Left ventricle myocardium inferior (tissue), 1 donor: ENCODE results near the gene SLC25A47. TPM values are rescaled to one million over a fixed set of nuclear protein-coding genes. Genes with fewer than 3 reads are reported as not detected.
"Not testable (repeated sequence)": the region's sequence is repeated elsewhere in the genome, so short reads cannot be mapped to it uniquely, and the experiment has no call there.

ENCODE experiments used
- DNase-seq: peaks from one replicate; pipeline ENCODE4 v3.0.0-alpha.2; 2020
- H3K27ac ChIP-seq: fragments of 200-600 bp; replicated peaks from 2 replicates; pipeline ENCODE4 v1.8.0; 2021
- H3K27me3 ChIP-seq: fragments of 200-600 bp; 2 replicates; pipeline ENCODE4 v1.8.0; 2021; ENCODE audit warnings: low read depth
- H3K36me3 ChIP-seq: fragments of 200-600 bp; 2 replicates; pipeline ENCODE4 v1.8.0; 2021
- H3K4me1 ChIP-seq: fragments of 200-600 bp; 2 replicates; pipeline ENCODE4 v1.8.0; 2021
- H3K4me3 ChIP-seq: fragments of 200-600 bp; 2 replicates; pipeline ENCODE4 v1.8.0; 2021; ENCODE audit warnings: mild to moderate bottlenecking, moderate library complexity
- H3K9me3 ChIP-seq: fragments of 200-600 bp; replicated peaks from 2 replicates; pipeline ENCODE4 v1.8.0; 2021
- intact Hi-C: fragments of 100-400 bp; cut with micrococcal nuclease; formaldehyde crosslinking; loops from one replicate; pipeline ENCODE4 v1.11.0; 2022
- total RNA-seq: library from RNA; stranded (reverse); fragmentation: NEBNext Ultra II Directional; extraction: Animal tissue kit (Norgen Biotek cat#: 25700); gene quantifications from one replicate; pipeline ENCODE4 v1.2.1, GENCODE V29; 2021
- TF ChIP-seq, protein P1 (sequence below): fragments of 200-600 bp; IDR thresholded peaks from 2 replicates; pipeline ENCODE4 v1.8.0; 2021; ENCODE audit warnings: antibody characterized with exemption, mild to moderate bottlenecking, borderline replicate concordance
- donor health status: DM: no; HTN: yes; CAD: no; lungs with severe emphysema.

The SLC25A47 gene
- total RNA-seq, 1 donor from 2014 or later: not detected

- Histone ChIP-seq H3K9me3 (no peaks in the 10 kb centered on the region), H3K27me3 (no peaks in the 10 kb centered on the region), H3K36me3 (peaks cover 11% of the 10 kb centered on the region), H3K27ac (no peak overlapping the region), H3K4me1 (peaks cover 59% of the 10 kb centered on the region), H3K4me3 (no peak overlapping the region)
- no peak for DNase-seq
- TF ChIP-seq, protein P1, sequence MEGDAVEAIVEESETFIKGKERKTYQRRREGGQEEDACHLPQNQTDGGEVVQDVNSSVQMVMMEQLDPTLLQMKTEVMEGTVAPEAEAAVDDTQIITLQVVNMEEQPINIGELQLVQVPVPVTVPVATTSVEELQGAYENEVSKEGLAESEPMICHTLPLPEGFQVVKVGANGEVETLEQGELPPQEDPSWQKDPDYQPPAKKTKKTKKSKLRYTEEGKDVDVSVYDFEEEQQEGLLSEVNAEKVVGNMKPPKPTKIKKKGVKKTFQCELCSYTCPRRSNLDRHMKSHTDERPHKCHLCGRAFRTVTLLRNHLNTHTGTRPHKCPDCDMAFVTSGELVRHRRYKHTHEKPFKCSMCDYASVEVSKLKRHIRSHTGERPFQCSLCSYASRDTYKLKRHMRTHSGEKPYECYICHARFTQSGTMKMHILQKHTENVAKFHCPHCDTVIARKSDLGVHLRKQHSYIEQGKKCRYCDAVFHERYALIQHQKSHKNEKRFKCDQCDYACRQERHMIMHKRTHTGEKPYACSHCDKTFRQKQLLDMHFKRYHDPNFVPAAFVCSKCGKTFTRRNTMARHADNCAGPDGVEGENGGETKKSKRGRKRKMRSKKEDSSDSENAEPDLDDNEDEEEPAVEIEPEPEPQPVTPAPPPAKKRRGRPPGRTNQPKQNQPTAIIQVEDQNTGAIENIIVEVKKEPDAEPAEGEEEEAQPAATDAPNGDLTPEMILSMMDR: no peak
- intact Hi-C loops: no loop called here
Measured at GRCh38 chr14:100279563-100279962, 43.6 kb upstream of the SLC25A47 start.

GRCh38 chr14:100281286-100282082, 41.7 kb upstream of the SLC25A47 start:
- Histone ChIP-seq H3K36me3 (peaks cover 8% of the 10 kb centered on the region), H3K27me3 (no peaks in the 10 kb centered on the region), H3K27ac (no peak overlapping the region), H3K4me3 (no peak overlapping the region), H3K4me1 (peaks cover 75% of the 10 kb centered on the region), H3K9me3 (no peaks in the 10 kb centered on the region)
- DNase-seq: no peak
- intact Hi-C loops: loop anchor here (10.0 kb wide), 1 partner anchor 93 kb away; the partner anchor contains the start of gene WDR25
- TF ChIP-seq, protein P1: no peak

GRCh38 chr14:100282083-100282350, 41.1 kb upstream of the SLC25A47 start:
- H3K27ac ChIP-seq: no peak overlapping the region
- H3K4me1 ChIP-seq: peaks cover 80% of the 10 kb centered on the region
- TF ChIP-seq, protein P1: no peak
- intact Hi-C loops: loop anchor here (10.0 kb wide), 1 partner anchor 93 kb away; the partner anchor contains the start of gene WDR25
- H3K9me3 ChIP-seq: no peaks in the 10 kb centered on the region
- no peak overlapping the region for H3K4me3 ChIP-seq
- no peak for DNase-seq
- H3K36me3 ChIP-seq: peaks cover 2% of the 10 kb centered on the region
- H3K27me3 ChIP-seq: no peaks in the 10 kb centered on the region

GRCh38 chr14:100282766-100283419, 40.2 kb upstream of the SLC25A47 start:
- H3K27me3 ChIP-seq: no peaks in the 10 kb centered on the region
- H3K4me1 ChIP-seq: peaks cover 82% of the 10 kb centered on the region
- TF ChIP-seq, protein P1: no peak
- DNase-seq: no peak
- H3K9me3 ChIP-seq: no peaks in the 10 kb centered on the region
- peak overlapping the region; percentile 9 for H3K27ac ChIP-seq
- H3K4me3 ChIP-seq: no peak overlapping the region
- intact Hi-C loops: loop anchor here (10.0 kb wide), 1 partner anchor 92 kb away; the partner anchor contains the start of gene WDR25
- no peaks in the 10 kb centered on the region for H3K36me3 ChIP-seq

DNA sequence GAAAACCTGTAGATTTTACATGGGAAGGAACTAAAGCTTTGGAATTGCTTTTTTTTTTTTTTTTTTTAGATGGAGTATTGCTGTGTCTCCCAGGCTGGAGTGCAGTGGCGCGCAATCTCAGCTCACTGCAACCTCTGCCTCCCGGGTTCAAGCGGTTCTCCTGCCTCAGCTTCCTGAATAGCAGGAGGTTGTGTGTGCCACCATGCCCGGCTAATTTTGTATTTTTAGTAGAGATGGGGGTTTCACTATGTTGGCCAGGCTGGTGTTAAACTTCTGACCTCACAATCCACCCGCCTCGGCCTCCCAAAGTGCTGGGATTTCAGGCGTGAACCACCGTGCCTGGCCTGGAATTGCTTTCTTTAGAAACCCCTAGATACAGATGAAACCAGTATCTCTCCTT, 39.7 kb upstream of the SLC25A47 start:
- intact Hi-C loops: loop anchor here (10.0 kb wide), 1 partner anchor 91 kb away; the partner anchor contains the start of gene WDR25

More for the DNA sequence above, 39.7 kb upstream of the SLC25A47 start:
- Histone ChIP-seq H3K27ac (peak overlapping the region; percentile 9), H3K4me1 (peaks cover 79% of the 10 kb centered on the region)
- DNase-seq, H3K9me3 ChIP-seq, H3K4me3 ChIP-seq, H3K27me3 ChIP-seq, H3K36me3 ChIP-seq: not testable (repeated sequence)
